AG09319 (cell line): ENCODE results near the gene PKD1L1.

Experiments used
- DNase-seq: peaks from one replicate; pipeline ENCODE4 v3.0.0-alpha.2; 2010; ENCODE audit warnings: low read depth; ENCODE audit errors: extremely low read depth
- CTCF ChIP-seq: IDR thresholded peaks from 2 replicates; pipeline ENCODE4 v1.5.1; 2011; ENCODE audit warnings: low read depth, mild to moderate bottlenecking, inconsistent platforms, low read length, moderate library complexity

PKD1L1 gene

GRCh38 chr7:47812429-47813136, 135.7 kb downstream of the PKD1L1 start:
- DNase-seq: no peak
- no peak for TF ChIP-seq CTCF

GRCh38 chr7:47811632-47812380, 136.5 kb downstream of the PKD1L1 start:
- no peak for TF ChIP-seq CTCF
- DNase-seq: no peak

GRCh38 chr7:47809387-47809786, 138.9 kb downstream of the PKD1L1 start:
- TF ChIP-seq CTCF: no peak
- DNase-seq: no peak

GRCh38 chr7:47808321-47808720, 139.9 kb downstream of the PKD1L1 start:
- no peak for TF ChIP-seq CTCF
- DNase-seq: no peak

GRCh38 chr7:47807756-47808155, 140.5 kb downstream of the PKD1L1 start:
- DNase-seq: no peak
- no peak for TF ChIP-seq CTCF

GRCh38 chr7:47807126-47807525, 141.1 kb downstream of the PKD1L1 start:
- DNase-seq: no peak
- no peak for TF ChIP-seq CTCF

GRCh38 chr7:47806701-47807103, 141.6 kb downstream of the PKD1L1 start:
- TF ChIP-seq CTCF: no peak
- DNase-seq: no peak
